BE2C (cell line): ENCODE results near the gene RNF223.

Source experiments
- DNase-seq: peaks from one replicate; pipeline ENCODE4 v3.0.0-alpha.2; 2020
- H3K27me3 ChIP-seq: fragments of 250-450 bp; sonication (Bioruptor Pico); 2 replicates; pipeline ENCODE4 v1.5.1; 2020; ENCODE audit warnings: mild to moderate bottlenecking
- H3K36me3 ChIP-seq: fragments of 250-450 bp; sonication (Bioruptor Pico); 2 replicates; pipeline ENCODE4 v1.5.1; 2020; ENCODE audit warnings: mild to moderate bottlenecking
- H3K4me1 ChIP-seq: fragments of 250-450 bp; sonication (Bioruptor Pico); 2 replicates; pipeline ENCODE4 v1.5.1; 2020
- H3K4me3 ChIP-seq: 2 replicates; pipeline ENCODE4 v1.5.1; 2011; ENCODE audit warnings: low read depth, low read length
- H3K9me3 ChIP-seq: fragments of 250-450 bp; sonication (Bioruptor Pico); 2 replicates; pipeline ENCODE4 v1.5.1; 2020
- TF ChIP-seq, protein P1 (sequence below): IDR thresholded peaks from 2 replicates; pipeline ENCODE4 v1.5.1; 2012; ENCODE audit warnings: mild to moderate bottlenecking, low read depth, low read length

RNF223 gene

DNA sequence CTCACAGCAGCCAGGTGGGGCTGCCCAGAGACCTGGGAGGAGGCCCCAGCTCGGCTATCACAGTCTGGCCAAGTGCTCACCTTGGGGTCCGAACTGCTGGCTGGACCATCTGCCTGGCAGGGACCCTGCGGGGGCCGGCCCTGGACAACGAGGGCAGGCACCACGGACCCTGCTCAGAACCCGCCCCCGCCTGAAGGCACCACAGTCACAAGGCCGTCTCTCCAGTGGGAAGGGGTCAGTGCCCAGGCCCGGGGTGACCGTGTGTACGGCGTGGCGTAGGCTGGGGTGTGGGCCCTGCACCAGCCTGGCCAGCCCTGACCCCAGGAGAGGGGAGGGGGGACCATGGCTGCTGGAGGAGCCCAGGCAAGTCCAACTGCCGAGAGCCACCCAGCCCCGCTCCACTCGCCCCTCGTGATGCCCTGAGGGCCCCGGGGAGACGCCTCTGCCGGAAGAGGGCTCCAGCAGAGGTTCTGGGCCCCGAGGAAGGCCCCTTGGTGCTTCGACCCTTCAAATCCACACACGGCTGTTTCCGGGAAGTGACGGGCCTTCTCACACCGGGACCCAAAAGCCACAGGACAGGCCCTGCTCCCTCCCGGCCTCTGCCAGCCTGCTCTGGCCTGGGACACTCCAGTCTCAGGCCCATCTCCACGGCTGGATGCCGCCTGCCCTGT is 11.2 kb upstream of the RNF223 start:
- H3K4me3 ChIP-seq = no peak overlapping the region
- H3K9me3 ChIP-seq = no peaks in the 10 kb centered on the region
- TF ChIP-seq, protein P1, sequence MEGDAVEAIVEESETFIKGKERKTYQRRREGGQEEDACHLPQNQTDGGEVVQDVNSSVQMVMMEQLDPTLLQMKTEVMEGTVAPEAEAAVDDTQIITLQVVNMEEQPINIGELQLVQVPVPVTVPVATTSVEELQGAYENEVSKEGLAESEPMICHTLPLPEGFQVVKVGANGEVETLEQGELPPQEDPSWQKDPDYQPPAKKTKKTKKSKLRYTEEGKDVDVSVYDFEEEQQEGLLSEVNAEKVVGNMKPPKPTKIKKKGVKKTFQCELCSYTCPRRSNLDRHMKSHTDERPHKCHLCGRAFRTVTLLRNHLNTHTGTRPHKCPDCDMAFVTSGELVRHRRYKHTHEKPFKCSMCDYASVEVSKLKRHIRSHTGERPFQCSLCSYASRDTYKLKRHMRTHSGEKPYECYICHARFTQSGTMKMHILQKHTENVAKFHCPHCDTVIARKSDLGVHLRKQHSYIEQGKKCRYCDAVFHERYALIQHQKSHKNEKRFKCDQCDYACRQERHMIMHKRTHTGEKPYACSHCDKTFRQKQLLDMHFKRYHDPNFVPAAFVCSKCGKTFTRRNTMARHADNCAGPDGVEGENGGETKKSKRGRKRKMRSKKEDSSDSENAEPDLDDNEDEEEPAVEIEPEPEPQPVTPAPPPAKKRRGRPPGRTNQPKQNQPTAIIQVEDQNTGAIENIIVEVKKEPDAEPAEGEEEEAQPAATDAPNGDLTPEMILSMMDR = no peak
- H3K27me3 ChIP-seq = no peaks in the 10 kb centered on the region
- DNase-seq = peak; percentile 30
- H3K36me3 ChIP-seq = no peaks in the 10 kb centered on the region
- H3K4me1 ChIP-seq = peaks cover 3% of the 10 kb centered on the region; the same call in 1 of the 2 replicates

DNA sequence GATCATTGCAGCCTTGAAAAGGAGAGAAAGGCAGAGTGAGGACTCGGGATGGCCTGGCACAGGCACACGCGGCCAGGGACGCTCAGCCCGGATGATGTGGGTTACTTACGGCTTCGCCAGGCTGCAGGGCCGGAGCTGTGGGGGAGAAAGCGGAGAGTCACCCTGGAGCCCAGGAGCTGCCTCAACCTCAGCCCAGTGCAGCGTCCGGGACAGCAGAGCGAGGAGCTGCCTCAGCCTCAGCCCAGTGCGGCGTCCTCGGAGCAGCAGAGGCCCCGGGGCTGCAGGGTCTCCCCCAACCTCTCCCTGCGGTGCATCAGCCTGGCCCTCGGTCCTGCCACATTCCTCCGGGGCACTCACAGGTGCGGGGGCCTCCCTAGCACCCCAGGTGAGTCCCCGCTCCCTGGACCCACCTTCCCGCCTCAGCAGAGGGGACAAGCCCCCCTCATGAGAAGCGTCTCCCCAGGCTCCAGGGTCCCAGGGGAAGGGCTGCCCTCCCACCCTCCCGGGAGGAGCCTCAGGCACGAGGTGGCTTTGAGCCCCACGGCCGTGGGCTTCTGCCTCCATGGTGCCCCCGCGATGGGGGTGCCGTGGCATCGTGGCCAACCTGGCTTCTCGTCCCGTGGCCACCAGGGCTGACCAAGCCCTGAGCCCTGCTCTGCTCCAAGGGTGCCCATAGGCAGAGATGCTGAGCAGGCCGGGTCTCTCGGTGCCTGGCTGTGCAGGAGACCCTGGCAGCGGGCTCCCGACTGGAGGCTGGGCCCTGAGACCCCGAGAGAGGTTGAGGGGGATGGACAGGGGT is 10.5 kb upstream of the RNF223 start:
- TF ChIP-seq, protein P1 = no peak
- Histone ChIP-seq H3K27me3 (no peaks in the 10 kb centered on the region), H3K4me3 (no peak overlapping the region), H3K36me3 (no peaks in the 10 kb centered on the region), H3K9me3 (no peaks in the 10 kb centered on the region), H3K4me1 (peaks cover 3% of the 10 kb centered on the region; the same call in 1 of the 2 replicates)
- peak; percentile 13 for DNase-seq

DNA sequence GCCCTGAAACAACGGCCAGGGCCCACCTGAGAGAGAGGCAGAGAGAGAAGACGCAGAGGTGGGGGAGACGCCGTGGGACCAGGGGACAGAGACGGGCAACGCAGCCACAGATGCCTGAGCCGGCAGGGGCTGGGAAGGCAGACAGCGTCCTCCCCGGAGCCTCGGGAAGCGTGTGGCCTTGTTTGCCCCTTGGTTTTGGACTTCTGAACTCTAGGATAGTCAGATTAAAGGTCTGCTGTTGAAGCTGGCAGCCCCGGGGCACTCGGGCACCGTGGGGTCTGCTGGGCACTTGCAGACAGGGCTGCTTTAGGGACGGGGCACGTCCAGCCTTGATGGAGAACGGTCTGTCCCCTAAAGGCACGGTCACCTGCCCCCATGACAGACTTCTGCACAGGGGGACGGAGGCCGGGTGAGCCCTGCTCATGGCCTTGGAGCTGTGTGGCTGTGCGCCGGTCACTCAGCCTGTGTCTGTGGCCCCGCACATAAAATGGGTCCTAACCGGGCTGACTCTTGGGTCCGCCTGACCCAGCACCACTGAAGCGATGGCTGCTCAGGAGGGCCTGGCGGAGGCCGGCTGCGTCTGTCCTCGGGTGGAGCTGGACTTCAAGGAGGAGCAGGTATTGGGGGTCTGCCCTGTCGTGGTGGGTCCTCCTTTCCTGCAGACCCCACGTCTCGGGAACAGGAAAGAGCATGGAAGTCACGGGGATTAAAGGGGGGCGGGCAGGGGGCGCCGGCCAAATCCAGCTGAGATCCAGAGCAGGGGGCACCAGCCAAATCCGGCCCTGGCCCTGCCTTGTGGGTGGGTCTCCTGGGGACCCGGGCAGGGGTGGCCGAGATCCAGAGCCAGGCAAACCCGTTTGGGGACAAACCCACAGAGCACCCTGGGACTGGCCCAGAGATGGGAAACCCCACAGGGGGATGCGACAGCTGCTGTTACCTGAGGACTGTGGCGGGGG is 9.6 kb upstream of the RNF223 start:
- Histone ChIP-seq H3K4me1 (peaks cover 3% of the 10 kb centered on the region; the same call in 1 of the 2 replicates), H3K36me3 (no peaks in the 10 kb centered on the region), H3K9me3 (no peaks in the 10 kb centered on the region), H3K4me3 (no peak overlapping the region), H3K27me3 (no peaks in the 10 kb centered on the region)
- DNase-seq = peak; percentile 9
- TF ChIP-seq, protein P1 = no peak

DNA sequence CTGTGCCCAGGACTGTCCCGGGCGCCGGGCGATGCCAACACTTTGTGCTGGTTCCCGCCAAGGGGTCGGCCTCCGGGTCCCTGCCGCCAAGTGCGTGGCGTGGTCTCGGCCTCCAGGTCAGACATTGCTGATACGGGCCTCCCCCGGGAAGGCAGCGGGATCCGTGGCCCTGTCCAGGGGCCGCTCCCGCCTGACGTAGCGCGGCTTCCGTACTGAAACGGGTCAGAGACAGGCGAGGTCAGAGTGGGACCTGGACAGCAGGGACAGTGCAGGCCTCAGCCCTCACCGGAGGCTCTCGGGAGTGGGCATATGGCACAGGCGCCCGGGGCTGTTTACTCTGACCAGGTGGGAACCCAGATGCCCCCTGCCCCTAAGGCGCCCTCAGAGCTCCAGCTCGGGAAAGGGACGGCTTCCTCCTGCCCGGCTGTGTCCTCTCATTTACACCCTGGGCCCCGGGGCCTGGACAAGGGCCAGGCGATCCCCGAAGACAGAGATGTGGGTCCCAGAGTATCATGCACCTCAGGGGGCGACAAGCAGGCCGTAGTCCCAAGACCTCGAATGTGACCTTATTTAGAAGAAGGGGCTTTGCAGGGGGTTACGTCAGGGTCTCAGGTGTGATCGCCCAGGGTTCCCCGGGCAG is 8.8 kb upstream of the RNF223 start:
- Histone ChIP-seq H3K9me3 (no peaks in the 10 kb centered on the region), H3K4me1 (peaks cover 3% of the 10 kb centered on the region; the same call in 1 of the 2 replicates), H3K27me3 (no peaks in the 10 kb centered on the region), H3K4me3 (no peak overlapping the region), H3K36me3 (no peaks in the 10 kb centered on the region)
- TF ChIP-seq, protein P1 = no peak
- peak; percentile 15 for DNase-seq

DNA sequence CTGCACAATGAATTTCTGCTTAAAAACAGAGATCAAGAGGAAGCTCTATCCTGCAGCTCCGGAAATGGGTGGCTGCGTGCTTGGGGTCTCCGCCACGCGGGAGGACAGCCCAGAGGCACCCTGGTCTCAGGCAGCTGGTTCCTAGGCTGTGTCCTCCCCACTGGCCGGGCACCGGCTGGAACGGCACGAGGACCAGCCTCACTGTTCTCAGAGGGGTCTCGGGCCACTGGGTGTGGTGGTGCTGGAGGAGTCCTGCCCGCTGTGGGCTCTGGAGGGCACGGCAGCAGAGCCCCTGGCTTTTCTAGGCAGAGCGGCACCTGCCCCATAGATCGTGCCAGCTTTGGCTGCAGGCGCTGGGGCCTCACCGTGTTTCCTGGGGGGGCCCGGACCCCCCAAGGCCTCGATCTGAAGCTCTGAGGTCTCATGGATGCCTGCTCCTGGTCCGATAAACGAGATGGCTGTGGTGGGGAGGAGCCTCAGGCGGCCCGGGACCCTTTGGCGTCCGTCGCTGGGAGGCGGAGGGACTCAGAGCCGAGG is 8.2 kb upstream of the RNF223 start:
- Histone ChIP-seq H3K36me3 (no peaks in the 10 kb centered on the region), H3K27me3 (no peaks in the 10 kb centered on the region), H3K4me1 (peaks cover 3% of the 10 kb centered on the region; the same call in 1 of the 2 replicates), H3K9me3 (no peaks in the 10 kb centered on the region), H3K4me3 (no peak overlapping the region)
- TF ChIP-seq, protein P1 = no peak
- DNase-seq = no peak
